ENCODE results near the gene MIAT. TPM values are rescaled to one million over a fixed set of nuclear protein-coding genes. Genes with fewer than 3 reads are reported as not detected.

Gene MIAT
- total RNA-seq, 1 donor from 2014 or later: 0.53 TPM

GRCh38 chr22:26675687-26676268 is 18.4 kb downstream of the MIAT start:
- no peaks in the 10 kb centered on the region for H3K27me3 ChIP-seq (ENCODE audit: control insufficient read depth, insufficient read depth, low read length)
- TF ChIP-seq CTCF (IDR thresholded peaks at IDR 0.05; ENCODE audit: insufficient read depth, low read length, severe bottlenecking): no peak
- DNase-seq (ENCODE audit: low read depth) (no peak), FAIRE-seq (peak; percentile 50)
- H3K4me3 ChIP-seq (ENCODE audit: low read depth, low read length): no peak overlapping the region
- H3K36me3 ChIP-seq (ENCODE audit: control insufficient read depth, insufficient read depth, low read length): peaks cover 1% of the 10 kb centered on the region

GRCh38 chr22:26677217-26677616 is 19.8 kb downstream of the MIAT start:
- Histone ChIP-seq H3K27me3 (ENCODE audit: control insufficient read depth, insufficient read depth, low read length) (no peaks in the 10 kb centered on the region), H3K4me3 (ENCODE audit: low read depth, low read length) (no peak overlapping the region), H3K36me3 (ENCODE audit: control insufficient read depth, insufficient read depth, low read length) (peaks cover 4% of the 10 kb centered on the region)
- FAIRE-seq: no peak
- DNase-seq (ENCODE audit: low read depth): no peak
- no peak for TF ChIP-seq CTCF (IDR thresholded peaks at IDR 0.05; ENCODE audit: insufficient read depth, low read length, severe bottlenecking)

GRCh38 chr22:26679003-26679629 is 21.7 kb downstream of the MIAT start:
- DNase-seq (ENCODE audit: low read depth): peak; percentile 59
- FAIRE-seq: no peak
- Histone ChIP-seq H3K36me3 (ENCODE audit: control insufficient read depth, insufficient read depth, low read length) (peaks cover 5% of the 10 kb centered on the region), H3K27me3 (ENCODE audit: control insufficient read depth, insufficient read depth, low read length) (no peaks in the 10 kb centered on the region), H3K4me3 (ENCODE audit: low read depth, low read length) (no peak overlapping the region)
- TF ChIP-seq CTCF (IDR thresholded peaks at IDR 0.05; ENCODE audit: insufficient read depth, low read length, severe bottlenecking): peak; percentile 88

GRCh38 chr22:26680485-26680884 is 23.1 kb downstream of the MIAT start:
- Histone ChIP-seq H3K4me3 (ENCODE audit: low read depth, low read length) (no peak overlapping the region), H3K27me3 (ENCODE audit: control insufficient read depth, insufficient read depth, low read length) (no peaks in the 10 kb centered on the region), H3K36me3 (ENCODE audit: control insufficient read depth, insufficient read depth, low read length) (peaks cover 5% of the 10 kb centered on the region)
- no peak for TF ChIP-seq CTCF (IDR thresholded peaks at IDR 0.05; ENCODE audit: insufficient read depth, low read length, severe bottlenecking)
- DNase-seq (ENCODE audit: low read depth) (no peak), FAIRE-seq (no peak)

- no peak overlapping the region for H3K4me3 ChIP-seq (ENCODE audit: low read depth, low read length)
- no peaks in the 10 kb centered on the region for H3K27me3 ChIP-seq (ENCODE audit: control insufficient read depth, insufficient read depth, low read length)
- DNase-seq (ENCODE audit: low read depth) (no peak), FAIRE-seq (no peak)
- H3K36me3 ChIP-seq (ENCODE audit: control insufficient read depth, insufficient read depth, low read length): peaks cover 5% of the 10 kb centered on the region
- no peak for TF ChIP-seq CTCF (IDR thresholded peaks at IDR 0.05; ENCODE audit: insufficient read depth, low read length, severe bottlenecking)
These were observed 24.0 kb downstream of the MIAT start for GRCh38 chr22:26681395-26681821.

GRCh38 chr22:26684168-26684567 is 26.8 kb downstream of the MIAT start:
- FAIRE-seq: peak; percentile 97
- no peak for TF ChIP-seq CTCF (IDR thresholded peaks at IDR 0.05; ENCODE audit: insufficient read depth, low read length, severe bottlenecking)

More at GRCh38 chr22:26684168-26684567, 26.8 kb downstream of the MIAT start:
- H3K27me3 ChIP-seq (ENCODE audit: control insufficient read depth, insufficient read depth, low read length): no peaks in the 10 kb centered on the region
- peaks cover 5% of the 10 kb centered on the region for H3K36me3 ChIP-seq (ENCODE audit: control insufficient read depth, insufficient read depth, low read length)
- DNase-seq (ENCODE audit: low read depth): no peak
- H3K4me3 ChIP-seq (ENCODE audit: low read depth, low read length): no peak overlapping the region

Data from bronchial epithelial cell (primary cell).